CD4-positive, alpha-beta T cell treated with Interleukin-15 for 1 hour (primary cell): ENCODE data around the gene SGPP2.

Experiments used
- DNase-seq: peaks from one replicate; pipeline ENCODE4 v3.0.0-alpha.2; 2020

SGPP2 gene

DNA sequence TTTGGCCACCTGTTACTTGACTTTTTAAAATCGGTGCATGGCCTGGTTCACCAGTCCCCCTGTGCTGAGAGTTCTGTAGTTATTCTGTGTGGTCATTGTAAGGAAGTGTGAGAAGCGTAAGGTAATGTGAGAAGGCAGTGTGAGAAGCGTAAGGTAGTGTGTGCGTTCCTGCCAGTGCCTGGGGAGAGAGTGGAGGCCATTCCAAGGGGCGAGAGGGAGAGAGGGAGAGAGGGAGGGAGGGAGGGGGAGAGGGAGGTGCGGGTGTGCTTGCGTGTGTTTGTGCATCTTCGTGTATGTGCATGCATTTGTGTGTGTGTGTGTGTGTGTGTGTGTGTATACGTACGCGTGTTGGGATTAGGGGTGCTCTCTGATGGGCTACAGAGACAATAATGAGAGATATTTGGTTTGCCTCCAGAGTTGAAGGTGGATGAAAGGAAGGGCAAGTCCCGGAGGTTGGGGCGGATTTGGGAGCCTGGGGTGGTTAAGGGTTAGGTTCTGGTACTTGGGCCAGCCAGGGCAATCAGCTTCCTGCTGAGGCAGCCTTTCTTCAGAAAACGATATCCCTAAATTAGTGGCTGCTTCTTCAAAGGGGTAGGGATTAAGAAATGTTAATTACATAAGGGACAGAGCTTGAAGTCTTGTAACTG, 53.7 kb downstream of the SGPP2 start:
- DNase-seq = no peak

DNA sequence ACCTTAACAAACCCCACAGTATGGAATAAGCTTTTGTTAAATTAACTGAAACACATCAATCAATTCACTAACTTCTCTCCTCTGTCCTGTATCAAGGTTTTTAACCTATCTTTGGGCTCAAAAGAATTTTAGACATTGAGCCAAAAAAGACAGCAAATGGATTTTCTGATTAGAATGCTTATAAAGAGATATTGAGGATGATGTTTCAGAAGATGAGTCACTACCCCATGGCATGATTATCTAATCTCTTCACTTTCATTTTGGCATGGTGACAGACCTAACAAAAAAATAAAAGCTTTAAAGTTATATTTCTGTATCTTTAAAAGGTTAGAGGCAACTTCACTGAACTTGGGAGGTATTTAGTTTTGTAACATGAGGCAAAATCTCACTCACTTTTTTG, 55.5 kb downstream of the SGPP2 start:
- no peak for DNase-seq

DNA sequence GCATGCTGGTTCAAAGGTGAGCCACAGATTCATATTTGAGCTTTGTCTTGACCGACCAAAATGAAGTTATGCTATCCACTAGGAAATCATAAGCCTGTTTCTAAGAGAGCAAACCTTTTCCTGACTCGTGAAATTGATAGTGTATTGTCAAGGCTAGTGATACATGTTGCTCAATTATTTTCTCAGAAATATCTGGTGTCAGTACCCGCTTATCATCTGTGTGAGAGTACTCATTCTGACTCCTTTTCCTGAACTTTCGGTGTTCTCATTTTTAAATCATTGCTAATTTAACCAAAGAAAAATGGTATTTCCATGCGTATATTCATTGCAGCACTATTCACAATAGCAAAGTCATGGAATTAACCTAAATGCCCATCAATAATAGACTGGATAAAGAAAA, 56.2 kb downstream of the SGPP2 start:
- no peak for DNase-seq

DNA sequence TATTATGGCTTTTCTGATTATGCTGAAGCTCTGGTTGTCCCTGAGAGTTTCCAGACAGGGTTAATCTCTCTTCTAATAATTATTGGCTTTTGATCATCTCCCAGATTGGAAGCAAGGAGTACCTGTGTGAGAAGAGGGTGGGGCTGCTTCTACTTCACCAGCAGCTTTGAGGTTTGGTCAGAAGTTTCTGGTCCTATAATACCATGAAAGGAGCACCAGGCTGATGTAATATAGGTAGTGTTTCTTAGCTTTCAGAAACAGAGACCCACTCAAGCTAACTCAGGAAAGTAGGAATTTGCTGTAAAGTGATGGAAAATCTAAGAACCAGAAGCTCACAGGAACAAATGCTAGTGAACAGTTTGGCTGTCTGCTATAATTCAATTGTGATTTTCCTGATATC, 57.6 kb downstream of the SGPP2 start:
- no peak for DNase-seq

DNA sequence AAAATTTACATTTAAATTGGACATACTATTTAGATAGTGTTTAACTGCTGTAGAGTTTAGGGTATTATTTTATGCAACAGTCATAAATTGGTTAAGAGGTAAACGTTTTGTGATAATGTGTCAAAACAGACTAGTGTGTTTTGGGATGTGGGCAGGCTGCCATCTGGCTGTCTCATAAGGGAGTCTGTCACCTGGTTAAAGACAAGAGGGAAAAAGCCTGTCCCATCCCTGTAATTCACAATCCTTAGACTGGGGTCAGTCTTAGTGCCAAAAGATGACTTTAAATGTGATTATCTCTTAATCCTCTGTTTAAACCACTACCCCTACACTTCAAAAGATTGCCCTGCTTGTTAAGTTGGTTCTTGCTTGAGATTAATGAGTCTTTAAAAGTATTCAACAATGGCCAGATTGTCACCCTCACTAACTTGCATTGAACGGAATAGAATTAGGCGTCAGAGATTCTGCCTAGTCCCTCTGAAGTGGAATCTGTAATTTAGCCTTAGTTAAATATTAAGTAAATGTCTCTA, 59.2 kb downstream of the SGPP2 start:
- DNase-seq = no peak

DNA sequence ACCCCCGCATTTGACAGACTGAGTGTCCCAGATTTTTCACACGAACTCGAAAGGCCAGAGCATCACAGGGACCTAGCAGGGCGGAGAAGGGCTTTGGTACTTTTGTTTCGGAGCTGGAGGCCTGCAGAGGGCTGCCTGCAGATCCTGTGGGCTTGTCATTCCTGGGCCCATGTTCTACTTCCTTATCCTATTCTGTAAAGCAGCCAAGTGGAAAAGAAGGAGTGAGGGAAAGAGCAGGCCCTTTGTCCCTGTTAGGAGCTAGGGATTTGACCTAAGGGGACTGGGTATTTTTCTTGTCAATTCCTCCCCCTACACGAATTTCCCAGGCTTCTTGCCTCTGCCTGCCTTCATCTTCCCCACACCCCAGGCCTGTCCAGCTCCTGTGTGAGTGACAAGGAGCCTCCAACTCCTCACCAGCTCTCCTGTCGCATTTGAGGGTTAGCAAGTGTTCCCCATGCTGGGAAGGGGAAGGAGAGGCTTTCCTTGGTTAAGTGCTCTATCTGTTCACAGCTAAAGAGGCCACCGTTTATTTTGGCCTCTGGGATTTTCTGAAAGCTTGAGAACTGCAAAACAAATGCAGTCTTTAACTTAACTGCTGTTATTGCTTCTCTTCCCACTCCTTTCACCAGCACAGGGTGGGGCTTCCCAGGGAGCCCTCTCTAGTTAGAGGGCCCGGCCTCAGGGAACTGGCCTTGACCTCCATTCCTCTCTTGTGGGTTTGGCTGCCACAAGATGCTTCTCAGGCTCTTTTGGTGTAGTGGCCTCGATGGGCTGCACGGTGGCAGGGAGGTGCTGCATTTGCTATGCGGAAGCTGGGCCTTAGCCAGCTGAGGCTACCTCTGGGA, 61.2 kb downstream of the SGPP2 start:
- DNase-seq = no peak

DNA sequence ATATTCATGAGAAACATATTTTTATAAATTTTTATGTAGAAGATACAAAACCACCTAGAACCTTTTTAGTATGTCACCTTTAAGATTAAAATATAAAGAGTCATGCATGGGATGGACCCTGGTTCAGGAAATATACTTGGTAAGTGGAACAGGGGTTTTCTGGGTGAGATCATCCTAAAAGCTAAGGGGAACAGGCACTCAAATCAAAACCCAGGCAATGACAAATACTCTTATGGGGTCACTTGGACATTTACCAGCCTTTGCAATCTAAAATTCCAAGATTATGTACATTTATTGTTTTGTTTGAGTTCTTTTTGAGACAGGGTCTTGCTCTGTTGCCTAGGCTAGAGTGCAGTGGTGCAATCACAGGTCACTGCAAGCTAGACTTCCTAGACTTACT, 65.8 kb downstream of the SGPP2 start:
- DNase-seq = no peak

DNA sequence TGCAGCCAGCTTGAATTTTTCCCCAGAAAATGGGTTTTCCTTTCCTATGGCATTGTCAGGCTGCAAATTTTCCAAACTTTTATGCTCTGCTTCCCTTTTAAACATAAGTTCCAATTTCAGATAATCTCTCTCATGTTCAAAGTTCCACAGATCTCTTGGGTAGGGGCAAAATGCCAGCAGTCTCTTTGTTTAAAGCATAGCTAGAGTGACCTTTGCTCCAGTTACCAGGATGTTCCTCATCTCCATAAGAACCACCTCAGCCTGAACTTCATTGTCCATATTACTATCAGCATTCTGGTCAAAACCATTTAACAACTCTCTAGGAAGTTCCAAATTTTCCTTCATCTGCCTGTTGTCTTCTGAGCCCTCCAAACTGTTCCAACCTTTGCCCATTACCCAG, 68.3 kb downstream of the SGPP2 start:
- no peak for DNase-seq

DNA sequence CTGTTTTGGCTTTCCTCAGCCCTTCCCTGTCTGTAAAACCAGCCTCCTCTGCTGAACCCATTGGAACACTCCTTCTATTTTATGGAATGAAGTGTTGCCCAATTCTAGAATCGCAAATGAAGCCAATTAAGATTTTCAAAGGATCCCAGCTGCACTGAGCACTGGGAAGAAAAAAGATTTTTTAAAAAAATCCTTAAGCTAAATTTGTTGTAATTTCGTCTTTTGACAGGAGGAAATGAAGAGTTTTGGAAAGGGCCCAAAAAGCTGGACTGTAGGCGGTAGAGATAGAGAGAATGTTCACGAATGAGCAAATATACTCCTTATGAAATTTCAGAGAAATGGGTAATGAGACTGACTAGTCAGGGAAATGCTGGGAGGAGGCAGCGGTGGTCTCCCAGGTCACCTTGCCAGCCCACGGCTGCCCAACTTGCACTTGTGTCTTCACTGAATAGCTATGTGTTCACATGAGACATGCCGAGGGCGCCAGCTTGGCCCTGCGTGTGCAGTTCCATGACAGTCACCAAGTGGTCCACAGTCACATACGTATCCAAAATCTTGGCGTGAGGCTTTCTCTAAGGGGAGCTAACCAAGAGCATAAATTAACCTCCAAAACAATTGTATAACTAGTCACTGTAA, 69.9 kb downstream of the SGPP2 start:
- DNase-seq = no peak

DNA sequence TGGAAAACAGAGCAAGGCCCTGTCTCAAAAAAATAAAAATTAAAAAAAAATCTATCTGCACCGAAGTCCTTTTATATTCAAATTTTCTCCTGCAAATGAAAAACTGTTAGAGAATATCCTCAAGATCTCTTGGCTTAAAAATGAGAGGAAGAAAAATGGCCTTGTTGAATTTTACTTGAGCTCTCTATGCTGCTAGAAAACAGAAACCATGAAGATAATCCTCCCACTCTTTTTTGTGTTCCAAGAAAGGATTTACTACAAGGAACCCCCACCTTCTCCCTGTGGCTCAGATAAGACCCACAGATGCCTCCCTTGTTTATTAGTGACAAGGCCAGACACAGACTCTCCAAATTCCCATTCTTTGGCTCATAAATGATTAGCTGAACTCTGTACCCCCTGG, 71.0 kb downstream of the SGPP2 start:
- no peak for DNase-seq

DNA sequence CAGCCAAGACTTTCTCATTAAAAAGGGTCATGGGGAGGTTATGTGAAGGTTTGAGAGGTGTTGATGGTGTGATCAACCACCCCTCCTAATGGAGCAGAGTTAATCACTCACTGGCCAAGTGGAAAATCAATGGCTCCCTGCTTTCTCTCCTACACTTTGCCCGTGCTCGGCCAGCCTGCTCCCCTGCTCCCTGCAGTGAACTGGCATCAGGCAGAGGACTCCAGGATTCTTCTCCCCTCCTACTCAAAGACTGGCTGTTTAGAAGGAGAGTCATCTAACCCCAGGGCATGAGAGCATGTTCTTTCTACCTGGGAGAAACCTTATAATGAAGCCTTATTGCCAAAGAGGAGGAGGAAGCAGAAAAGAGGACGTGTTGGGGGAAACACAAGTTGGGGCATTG, 74.9 kb downstream of the SGPP2 start:
- DNase-seq = no peak

DNA sequence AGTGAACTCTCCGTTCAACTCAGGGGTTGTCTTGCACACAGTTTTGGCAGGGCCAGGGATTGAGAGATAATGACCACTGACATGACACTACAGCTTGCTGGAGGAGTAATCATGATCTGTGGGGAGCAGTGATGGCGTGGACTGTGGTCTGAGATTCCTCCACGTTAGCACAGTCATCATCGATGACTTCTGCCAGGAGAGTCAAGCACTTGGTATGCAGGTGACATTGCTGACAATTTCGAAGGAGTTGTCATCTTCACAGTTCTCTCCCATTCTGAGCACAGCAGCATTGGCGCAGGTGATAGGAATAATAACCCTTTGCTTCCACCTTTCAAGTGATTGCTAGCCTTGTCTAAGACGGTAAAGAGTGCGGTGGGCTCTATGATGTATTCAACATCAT, 79.8 kb downstream of the SGPP2 start:
- DNase-seq = no peak

DNA sequence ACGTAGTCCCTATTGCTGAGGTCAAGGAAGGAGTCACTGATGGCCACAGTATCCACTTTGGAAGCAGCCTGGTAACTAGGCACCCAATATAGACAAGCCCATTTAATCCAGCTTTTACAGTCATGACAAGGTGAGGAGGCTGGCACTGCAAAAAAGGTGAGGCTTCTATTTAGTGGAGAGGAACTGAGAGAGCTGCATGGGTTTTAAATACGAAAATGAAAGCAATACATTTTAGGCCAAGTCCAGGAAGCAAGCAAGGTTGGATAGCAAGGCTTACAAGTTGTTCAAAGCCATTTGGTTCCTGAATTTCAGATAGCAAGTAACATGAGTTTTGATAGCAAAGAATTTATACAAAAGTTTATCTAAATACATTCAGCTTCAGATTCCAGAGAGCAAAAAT, 80.4 kb downstream of the SGPP2 start:
- DNase-seq = no peak

DNA sequence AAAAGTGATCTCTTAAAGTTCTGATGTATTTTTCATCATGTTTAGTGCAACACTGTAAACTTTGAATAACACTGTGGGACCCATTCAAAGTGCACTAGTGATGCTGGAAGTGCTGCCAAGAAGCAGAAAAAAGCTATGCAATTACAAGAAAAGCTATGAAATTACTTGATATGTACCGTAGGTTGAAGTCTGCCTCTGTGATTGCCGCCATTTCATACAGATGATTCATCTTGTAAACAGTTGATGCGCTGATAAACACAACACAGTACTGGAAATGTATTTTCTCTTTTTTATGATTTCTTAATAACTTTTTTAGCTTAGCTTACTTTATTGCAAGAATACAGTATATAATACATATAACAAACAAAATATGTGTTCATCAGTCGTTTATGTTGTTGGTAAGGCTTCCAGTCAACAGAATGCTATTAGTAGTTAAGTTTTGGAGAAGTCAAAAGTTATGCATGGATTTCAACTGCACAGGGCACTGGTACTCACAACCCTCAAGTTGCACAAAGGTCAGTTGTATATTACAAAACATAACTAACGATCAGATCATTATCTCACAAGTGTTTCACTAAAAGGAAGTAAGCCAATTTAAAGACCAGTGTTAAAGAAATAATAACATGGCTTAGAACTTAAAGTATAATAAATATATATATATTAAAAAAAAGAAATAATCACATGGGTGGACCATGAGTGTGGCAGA, 82.0 kb downstream of the SGPP2 start:
- no peak for DNase-seq

DNA sequence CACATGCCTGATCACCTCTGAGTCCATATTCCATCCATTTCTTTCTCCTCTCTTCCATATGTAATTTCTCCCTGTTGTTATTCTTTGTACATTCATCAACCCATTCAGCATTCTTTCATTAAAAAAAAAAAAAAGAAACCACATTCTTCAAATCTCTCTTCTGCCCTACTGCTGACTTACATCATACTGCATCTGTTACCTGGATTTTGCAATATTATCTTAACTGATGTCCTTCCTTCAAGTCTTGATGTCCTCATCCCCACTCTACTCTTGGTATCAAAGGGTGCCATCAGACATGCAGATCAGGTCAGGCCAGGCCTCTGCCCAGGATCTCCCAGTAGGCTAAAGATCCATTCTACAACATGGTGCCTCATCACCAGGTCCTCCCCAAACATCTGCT, 90.6 kb downstream of the SGPP2 start:
- no peak for DNase-seq

DNA sequence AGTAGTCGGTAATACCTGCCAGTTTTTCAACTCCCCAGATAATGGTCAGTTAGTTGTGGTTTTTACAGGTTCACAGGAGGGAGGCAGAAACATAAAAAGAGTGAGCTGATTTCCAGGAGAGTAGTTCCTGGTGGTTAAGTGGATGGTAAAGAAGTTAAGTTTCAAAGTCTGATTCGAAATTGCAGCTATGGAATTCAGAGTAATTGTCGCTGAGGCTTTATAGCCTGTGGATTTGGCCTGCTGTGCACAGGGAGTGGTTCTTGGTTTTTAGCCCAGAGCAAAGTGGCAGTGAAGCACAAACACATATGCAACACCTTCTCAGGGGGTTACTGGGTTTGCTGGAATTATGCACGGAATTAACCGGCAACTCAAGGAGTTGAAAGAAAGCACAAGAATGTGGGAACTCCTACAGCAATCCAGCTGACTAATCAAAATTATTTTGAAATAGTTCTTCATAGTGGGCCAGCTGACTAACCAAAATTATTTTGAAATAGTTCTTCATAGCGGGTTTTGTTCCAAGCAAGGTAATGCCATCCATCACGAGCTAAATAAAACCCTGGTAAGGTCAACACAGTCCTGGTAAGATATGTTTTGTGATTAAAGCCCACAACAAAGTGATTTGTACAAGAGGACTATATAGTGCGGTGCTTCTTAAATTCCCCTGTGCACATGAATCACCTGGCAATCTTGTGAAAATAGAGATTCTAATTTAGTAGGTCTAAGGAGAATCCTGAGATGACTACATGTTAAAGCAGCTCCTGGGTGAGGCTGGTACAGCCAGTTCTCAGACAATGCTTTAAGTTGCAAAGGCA, 94.4 kb downstream of the SGPP2 start:
- no peak for DNase-seq

DNA sequence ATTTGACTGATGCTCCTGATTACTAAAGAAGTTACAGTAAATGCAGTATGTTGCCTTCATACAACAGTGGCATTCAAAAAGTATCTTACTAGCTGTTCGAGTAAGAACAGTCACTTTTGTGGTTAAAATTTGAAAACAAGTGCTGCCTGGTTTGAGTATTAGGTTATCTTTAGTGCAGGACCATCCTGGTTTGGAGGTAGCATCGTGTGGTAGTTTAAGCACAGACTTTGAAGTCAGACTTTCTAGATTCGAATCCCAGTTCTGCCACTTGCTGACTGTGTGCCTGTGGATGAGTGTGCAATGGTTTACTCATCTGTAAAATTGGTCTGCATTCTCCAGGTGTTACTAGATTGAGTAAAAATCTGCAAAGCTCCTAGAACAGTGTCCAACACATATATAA, 96.8 kb downstream of the SGPP2 start:
- DNase-seq = no peak

DNA sequence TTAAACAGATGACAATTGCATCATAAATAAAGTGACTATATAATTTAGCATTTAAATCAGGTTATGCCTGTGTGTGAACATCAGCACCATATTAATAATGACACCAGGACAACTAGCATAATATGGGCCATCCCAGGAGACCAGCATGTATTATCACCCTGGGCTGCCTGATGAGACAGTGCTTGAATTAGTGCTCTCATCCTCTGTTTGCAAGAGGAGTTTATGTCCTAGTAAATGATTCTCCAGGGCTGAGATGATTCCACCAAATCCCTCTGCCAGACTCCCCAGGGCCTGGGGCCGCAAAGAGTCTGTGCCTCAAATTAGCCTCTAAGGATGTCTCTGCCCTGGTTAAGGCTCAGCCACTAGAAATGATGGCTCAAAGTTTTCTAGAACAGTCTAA, 97.7 kb downstream of the SGPP2 start:
- no peak for DNase-seq

DNA sequence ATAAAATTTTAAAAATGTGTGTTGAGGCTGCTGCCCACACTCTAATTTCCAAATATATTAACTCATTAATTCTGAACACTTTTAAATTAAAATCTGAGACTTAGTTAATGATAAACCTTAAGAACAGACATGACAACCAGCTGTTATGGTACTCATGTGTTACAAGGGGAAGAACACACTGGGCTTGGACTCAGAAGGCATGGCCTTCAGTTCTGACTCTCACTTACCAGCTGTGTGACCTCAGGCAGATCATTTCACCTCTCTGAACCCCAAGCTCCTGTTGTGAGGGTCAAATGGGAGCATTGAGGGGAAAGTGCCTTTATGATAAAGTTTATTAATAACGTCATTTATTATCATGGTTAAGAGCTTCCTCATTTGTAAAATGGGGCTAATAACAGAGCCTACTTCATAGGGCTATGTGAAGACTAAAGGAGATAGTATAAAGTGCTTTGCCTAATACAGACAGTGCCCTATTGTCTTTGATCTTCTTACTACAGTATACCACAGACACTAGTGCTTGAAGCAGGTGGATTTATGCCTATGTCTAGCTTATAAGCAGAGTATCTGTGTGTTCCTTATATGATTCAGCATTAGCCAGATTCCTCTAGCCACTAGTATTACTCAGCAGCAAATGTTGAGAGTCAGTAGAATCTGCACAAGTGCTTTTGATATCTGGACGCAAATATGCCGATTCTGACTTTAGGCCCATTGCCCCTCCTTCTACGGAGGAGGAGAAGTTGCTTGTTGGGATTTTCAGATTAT, 99.6 kb downstream of the SGPP2 start:
- no peak for DNase-seq

DNA sequence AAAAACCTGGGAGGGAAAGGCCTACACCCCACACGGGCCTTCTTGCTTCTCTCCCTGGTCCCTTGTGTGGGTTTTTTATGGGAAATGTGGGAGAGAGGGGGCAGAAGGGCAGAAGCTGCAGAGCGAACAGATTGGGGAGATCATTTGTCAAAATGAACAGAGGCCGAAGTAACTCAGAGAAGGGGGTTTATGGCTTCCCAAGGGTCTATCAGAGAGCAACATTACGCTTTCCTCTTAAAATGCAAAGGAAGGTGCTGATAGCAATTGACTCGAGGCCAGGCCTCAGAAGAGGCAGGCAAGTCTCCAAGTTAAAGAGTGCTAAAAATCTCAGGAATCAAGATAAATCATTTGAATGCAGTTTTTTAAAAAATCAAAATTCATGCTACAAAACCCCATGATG, 101.5 kb downstream of the SGPP2 start:
- DNase-seq = no peak

DNA sequence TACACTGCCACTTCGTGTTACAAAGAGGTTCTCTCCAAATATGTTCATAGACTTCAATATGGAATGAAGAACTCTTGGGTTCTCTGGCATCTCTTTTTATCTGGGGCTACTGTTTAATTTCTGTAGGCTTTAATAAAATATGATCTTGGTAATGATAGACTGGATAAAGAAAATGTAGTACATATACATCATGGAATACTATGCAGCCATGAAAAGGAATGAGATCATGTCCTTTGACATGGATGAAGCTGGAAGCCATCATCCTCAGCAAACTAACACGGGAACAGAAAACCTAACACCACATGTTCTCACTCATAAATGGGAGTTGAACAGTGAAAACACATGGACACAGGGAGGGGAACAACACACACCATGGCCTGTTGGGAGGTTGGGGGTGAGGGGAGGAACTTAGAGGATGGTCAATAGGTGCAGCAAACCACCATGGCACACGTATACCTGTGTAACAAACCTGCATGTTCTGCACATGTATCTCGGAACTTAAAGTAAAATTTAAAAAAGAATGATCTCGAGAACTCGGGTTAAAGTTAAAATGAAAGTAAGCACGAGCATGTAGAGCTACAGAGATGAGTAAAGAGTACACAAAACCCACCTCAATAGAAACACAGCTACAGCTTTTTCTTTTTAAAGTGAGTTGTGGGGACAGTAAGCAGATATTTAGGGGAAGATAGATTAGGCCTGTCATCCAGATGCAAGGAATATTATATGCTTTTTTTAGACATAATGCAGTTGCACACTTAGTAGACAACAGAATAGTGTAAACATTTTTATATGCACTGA, 102.3 kb downstream of the SGPP2 start:
- no peak for DNase-seq
